ENCODE results near the gene ARCN1.
A peak's percentile ranks its signal among the peaks of the same experiment; 100 is the strongest.

ARCN1 gene

GRCh38 chr11:118633319-118633690 is 61.1 kb downstream of the ARCN1 start:
- no peak for ATAC-seq
- DNase-seq, result no peak
- Mint-ChIP-seq H3K27me3 (no peaks in the 10 kb centered on the region), H3K4me3 (no peak overlapping the region), H3K9me3 (no peaks in the 10 kb centered on the region), H3K27ac (peak overlapping the region in 1 of 2 donors; percentile 20), H3K4me1 (peaks cover 12% of the 10 kb centered on the region)

GRCh38 chr11:118633979-118634378 is 61.8 kb downstream of the ARCN1 start:
- DNase-seq (no peak), ATAC-seq (no peak)
- Mint-ChIP-seq H3K4me3 (no peak overlapping the region), H3K27ac (no peak overlapping the region), H3K27me3 (no peaks in the 10 kb centered on the region), H3K9me3 (no peaks in the 10 kb centered on the region), H3K4me1 (peaks cover 12% of the 10 kb centered on the region)

DNA sequence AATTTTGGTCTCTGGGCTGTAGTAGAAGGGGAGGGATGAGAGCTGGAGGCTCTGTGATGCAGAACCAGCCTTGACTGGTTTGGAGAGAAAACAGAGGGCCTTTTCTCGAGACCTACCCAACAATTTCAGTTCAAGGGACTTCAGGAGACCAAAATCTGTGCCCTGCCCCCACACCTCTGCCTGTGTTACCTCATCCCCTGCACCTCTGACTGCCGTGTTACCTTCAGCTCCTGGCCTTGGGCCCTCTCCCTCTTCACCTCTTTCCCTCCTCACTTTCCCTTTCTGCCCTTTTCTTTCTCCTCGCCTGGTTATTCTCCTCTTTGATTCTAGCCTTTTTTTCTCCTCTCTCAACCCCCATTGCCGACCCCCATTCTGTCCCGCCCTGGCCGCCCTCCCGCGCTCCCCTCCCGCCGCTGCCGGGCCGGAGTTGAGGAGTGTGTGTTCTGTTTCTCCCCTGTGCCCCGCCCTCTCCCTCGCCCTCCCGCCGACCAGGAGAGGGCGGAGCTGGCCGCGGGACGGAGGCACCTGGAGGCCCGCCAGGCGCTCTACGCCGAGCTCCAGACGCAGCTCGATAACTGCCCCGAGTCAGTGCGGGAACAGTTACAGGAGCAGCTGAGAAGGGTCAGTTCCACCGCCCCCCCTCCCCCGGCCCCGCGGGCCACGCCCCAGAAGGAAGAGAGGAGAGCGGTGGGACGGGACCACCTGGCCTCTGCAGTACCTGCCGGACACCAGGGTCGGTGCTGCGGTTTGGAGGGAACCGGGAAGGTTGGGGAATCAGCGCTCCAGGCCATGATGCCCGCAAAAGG is 62.4 kb downstream of the ARCN1 start:
- H3K27me3 Mint-ChIP-seq, result no peaks in the 10 kb centered on the region
- peak; percentile 65 for ATAC-seq
- peak overlapping the region; percentile 3 to 23 for H3K4me3 Mint-ChIP-seq
- peaks cover 12% of the 10 kb centered on the region for H3K4me1 Mint-ChIP-seq
- H3K9me3 Mint-ChIP-seq, result no peaks in the 10 kb centered on the region
- H3K27ac Mint-ChIP-seq, result peak overlapping the region in 1 of 2 donors; percentile 16
- no peak for DNase-seq

DNA sequence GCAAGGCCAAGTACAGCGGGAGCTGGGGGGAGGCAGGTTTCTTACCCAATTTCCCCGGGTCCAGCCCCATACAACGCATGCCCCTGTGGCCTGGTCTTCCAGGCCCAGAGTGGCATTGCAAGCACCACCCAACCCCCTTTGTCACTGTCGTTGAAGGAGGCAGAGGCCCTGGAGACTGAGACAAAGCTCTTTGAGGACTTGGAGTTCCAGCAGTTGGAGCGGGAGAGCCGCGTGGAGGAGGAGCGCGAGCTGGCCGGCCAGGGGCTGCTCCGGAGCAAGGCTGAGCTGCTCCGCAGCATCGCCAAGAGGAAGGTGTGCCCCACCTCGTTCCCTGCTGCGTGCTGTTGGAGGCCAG is 63.0 kb downstream of the ARCN1 start:
- Mint-ChIP-seq H3K27me3 (no peaks in the 10 kb centered on the region), H3K4me3 (no peak overlapping the region), H3K9me3 (no peaks in the 10 kb centered on the region), H3K4me1 (peaks cover 12% of the 10 kb centered on the region), H3K27ac (no peak overlapping the region)
- no peak for DNase-seq
- ATAC-seq, result no peak

DNA sequence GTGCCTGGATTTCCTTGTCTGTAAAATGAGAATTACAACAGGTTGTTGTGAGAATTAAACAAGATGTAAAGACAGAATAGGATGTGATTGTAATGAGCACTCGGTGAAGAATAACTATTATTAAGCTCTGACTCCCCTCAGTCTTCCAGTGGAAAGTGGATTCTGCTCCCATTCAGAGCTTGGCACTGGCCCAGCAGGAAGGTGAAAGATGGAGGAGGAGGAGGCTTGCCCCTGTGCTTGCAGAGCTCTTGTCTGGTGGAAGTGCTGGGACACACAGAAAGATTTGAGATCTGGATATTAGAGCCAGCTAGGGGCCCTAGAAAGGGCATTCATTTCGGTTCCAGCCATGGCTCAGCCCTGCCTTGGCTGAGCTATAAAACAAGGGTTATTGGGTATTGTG is 63.4 kb downstream of the ARCN1 start:
- no peak overlapping the region for H3K4me3 Mint-ChIP-seq
- no peak for DNase-seq
- H3K4me1 Mint-ChIP-seq, result peaks cover 9% of the 10 kb centered on the region
- no peaks in the 10 kb centered on the region for H3K27me3 Mint-ChIP-seq
- H3K27ac Mint-ChIP-seq, result peak overlapping the region in 1 of 2 donors; percentile 56
- no peak for ATAC-seq
- no peaks in the 10 kb centered on the region for H3K9me3 Mint-ChIP-seq

- ATAC-seq (no peak), DNase-seq (no peak)
- Mint-ChIP-seq H3K27ac (no peak overlapping the region), H3K9me3 (no peaks in the 10 kb centered on the region), H3K4me3 (no peak overlapping the region), H3K4me1 (peaks cover 8% of the 10 kb centered on the region), H3K27me3 (no peaks in the 10 kb centered on the region)
Observed at GRCh38 chr11:118636569-118637290, 64.5 kb downstream of the ARCN1 start.

- ATAC-seq, result no peak
- H3K9me3 Mint-ChIP-seq, result no peaks in the 10 kb centered on the region
- no peak for DNase-seq
- H3K4me1 Mint-ChIP-seq, result peaks cover 8% of the 10 kb centered on the region
- no peak overlapping the region for H3K4me3 Mint-ChIP-seq
- no peaks in the 10 kb centered on the region for H3K27me3 Mint-ChIP-seq
- no peak overlapping the region for H3K27ac Mint-ChIP-seq
Observed at GRCh38 chr11:118638726-118639125, 66.5 kb downstream of the ARCN1 start.

DNA sequence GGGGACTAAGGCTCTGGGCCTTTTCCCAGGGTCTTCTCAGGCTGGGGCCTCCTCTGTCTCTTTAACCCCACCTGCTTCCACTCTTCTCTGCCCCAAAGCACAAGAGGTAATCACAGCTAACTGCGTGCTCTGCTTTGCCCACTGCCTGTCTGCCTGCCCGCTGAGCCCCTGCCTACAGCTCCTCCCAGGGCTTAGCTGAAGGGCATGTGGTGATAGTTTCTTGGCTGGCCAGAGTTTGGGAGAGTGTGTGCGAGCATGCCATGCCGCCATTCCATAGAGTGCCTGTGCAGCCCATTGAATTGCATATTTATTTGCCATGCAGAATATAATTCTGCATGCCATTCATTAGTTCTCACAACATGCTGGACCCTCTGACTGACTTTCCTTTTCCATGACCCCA is 67.7 kb downstream of the ARCN1 start:
- Mint-ChIP-seq H3K9me3 (no peaks in the 10 kb centered on the region), H3K27me3 (no peaks in the 10 kb centered on the region), H3K4me3 (no peak overlapping the region), H3K27ac (no peak overlapping the region), H3K4me1 (no peaks in the 10 kb centered on the region)
- DNase-seq (no peak), ATAC-seq (no peak)

DNA sequence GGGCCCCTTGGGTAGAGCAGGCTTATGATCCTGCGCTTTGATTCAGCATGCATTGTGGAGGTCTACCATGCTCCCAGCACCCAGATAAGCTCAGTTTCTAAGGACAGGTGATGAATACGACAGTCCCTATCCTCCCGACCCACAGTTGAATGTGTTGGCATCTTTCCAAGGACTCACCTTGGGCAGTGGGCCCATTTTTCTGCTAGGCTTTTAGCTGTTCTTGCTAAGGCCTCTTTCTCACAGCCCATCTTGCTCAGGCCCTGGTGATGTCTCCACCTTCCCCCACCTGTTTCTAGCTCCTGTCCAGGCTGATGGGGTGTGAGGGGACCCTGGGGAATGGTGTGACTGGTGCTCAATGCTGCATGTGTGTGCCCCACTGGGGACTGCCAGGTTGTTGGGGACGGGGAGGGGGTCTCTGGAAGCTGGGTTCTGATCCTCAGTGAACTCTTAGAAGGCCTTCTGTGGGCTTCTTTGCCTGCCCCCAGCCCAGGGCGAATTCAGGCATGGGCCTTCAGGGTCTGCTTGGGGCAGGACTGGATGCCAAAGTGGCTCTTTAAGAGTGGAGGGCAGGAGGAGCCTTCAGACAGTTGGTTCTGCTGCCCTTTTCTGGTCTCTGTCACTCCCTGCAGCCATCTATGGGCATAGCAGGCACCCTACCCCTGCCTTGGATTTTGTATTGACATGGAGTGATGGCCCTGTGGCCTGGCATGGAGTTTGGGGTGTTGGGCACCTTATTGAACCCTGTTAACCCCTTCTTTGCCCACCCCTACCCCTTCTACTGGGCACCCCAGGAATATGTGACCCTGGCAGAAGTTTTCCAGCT is 68.3 kb downstream of the ARCN1 start:
- no peak for ATAC-seq
- H3K4me3 Mint-ChIP-seq, result no peak overlapping the region
- no peak for DNase-seq
- H3K4me1 Mint-ChIP-seq, result no peaks in the 10 kb centered on the region
- no peaks in the 10 kb centered on the region for H3K27me3 Mint-ChIP-seq
- H3K27ac Mint-ChIP-seq, result no peak overlapping the region
- no peaks in the 10 kb centered on the region for H3K9me3 Mint-ChIP-seq

DNA sequence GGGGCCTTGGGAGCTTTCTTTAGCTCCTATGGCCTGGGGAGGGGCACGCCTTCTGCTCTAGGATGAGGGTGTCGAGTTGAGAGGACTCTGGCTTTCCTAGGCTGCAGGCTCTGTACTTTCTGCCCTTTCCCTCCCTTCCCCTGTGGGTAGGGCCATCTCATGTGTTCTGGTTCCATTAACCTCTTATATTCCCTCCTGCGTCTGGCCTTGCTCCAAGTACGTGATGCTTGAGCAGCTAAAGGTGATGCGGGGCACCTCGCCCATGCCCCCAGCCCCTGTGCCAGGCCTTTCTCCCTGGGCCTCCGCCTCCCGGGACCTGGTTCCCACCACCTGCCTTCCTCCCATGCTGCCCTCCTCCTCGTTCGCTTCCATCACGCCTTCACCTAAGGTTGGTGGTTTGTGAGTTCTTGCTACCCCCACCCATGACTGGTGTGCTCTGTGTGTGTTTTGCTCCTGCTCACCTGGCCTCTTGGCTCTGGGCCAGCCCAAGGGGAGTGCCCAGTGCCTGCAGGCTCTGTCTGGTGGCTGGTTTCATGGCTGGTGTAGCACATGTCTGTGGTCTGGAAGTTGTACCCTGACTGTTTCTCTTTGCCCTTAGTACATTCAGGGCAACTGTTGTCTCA is 69.3 kb downstream of the ARCN1 start:
- no peak for DNase-seq
- no peaks in the 10 kb centered on the region for H3K4me1 Mint-ChIP-seq
- no peaks in the 10 kb centered on the region for H3K9me3 Mint-ChIP-seq
- H3K27me3 Mint-ChIP-seq, result no peaks in the 10 kb centered on the region
- H3K27ac Mint-ChIP-seq, result no peak overlapping the region
- H3K4me3 Mint-ChIP-seq, result no peak overlapping the region
- ATAC-seq, result no peak

DNA sequence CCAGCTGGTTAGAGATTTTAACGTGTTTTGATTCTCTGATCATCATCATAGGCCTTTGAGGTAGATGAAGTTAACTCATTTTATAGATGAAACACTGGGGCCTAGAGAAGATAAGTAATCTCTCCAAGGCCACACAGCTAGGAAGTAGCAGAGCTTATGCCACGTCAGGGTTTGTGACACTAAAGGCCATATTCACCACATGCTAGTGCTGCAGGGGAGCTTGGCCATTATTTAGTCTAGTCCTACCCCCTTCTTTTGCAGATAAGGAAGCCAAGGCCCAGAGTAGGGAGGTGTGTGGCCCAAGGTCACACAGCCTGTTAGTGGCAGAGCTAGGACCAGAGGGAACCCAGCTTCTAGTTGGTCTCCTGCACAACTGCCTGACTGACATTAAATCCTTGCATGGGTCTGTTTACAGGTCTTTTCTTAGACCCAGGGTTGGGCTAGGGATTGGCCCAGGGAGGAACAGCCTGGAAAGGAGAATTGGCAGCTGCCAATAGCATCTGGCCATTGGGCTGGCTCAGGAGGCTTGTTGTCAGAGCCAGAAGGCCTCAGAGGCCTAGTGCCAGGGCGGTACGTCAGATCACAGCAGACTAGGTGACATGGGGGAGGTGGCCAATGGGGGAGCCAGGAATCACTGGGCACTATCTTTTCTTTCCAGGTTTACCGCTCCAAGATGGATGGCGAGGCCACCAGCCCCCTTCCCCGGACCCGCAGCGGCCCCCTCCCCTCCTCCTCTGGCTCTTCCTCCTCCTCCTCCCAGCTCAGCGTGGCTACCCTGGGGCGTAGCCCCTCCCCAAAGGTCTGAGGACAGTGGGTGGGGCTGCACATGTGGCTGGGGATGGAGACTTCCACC is 71.2 kb downstream of the ARCN1 start:
- DNase-seq (no peak), ATAC-seq (no peak)
- no peaks in the 10 kb centered on the region for H3K9me3 Mint-ChIP-seq
- no peaks in the 10 kb centered on the region for H3K4me1 Mint-ChIP-seq
- no peaks in the 10 kb centered on the region for H3K27me3 Mint-ChIP-seq
- H3K4me3 Mint-ChIP-seq, result no peak overlapping the region
- H3K27ac Mint-ChIP-seq, result peak overlapping the region in 1 of 2 donors; percentile 37

- DNase-seq, result no peak
- H3K4me1 Mint-ChIP-seq, result no peaks in the 10 kb centered on the region
- H3K9me3 Mint-ChIP-seq, result no peaks in the 10 kb centered on the region
- no peaks in the 10 kb centered on the region for H3K27me3 Mint-ChIP-seq
- no peak overlapping the region for H3K27ac Mint-ChIP-seq
- ATAC-seq, result no peak
- no peak overlapping the region for H3K4me3 Mint-ChIP-seq
Observed at GRCh38 chr11:118643995-118644345, 71.8 kb downstream of the ARCN1 start.

DNA sequence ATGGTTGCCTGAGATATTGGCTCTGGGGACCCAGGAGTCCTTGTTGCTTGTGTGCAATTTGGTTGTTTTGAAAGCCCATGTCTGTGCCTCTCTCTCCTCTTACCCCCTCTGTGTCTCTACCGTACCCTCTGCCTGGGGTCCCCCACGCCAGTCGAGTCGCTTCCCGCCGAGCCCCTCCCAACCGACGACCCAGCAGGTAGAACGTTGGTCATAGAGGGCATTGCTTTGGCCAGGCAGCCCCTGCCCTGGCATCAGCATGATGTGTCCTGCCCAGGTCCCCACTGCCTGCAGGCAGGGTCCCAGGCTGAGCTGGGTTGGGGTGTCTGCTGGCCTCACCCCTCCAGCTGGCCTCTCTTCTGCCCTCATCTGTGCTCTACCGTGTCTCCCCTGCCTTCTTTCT is 72.3 kb downstream of the ARCN1 start:
- no peaks in the 10 kb centered on the region for H3K9me3 Mint-ChIP-seq
- H3K27me3 Mint-ChIP-seq, result no peaks in the 10 kb centered on the region
- no peak for ATAC-seq
- H3K27ac Mint-ChIP-seq, result peak overlapping the region in 1 of 2 donors; percentile 37
- no peak for DNase-seq
- no peaks in the 10 kb centered on the region for H3K4me1 Mint-ChIP-seq
- no peak overlapping the region for H3K4me3 Mint-ChIP-seq

DNA sequence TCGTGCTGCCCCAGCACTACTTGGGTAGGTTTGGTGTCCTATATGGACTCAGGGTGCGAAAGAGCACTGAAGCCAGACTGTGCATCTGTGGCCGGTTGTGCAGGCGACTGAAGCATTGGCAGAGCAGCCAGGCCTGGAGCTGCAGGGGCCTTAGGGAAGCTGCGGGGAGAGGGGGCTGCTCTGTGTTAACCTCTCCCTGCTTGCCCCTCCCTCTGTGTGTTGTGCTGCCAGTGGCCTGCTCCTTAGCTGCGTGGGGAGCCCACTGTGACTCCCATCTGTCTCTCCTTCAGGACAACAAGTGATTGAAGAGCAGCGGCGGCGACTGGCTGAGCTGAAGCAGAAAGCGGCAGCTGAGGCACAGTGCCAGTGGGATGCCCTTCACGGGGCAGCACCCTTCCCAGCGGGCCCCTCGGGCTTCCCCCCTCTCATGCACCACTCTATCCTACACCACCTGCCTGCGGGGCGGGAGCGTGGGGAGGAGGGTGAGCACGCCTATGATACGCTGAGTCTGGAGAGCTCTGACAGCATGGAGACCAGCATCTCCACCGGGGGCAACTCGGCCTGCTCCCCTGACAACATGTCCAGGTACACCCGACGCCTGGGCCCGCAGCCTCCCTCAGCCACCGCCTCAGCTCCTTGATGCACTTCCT is 73.0 kb downstream of the ARCN1 start:
- Mint-ChIP-seq H3K9me3 (no peaks in the 10 kb centered on the region), H3K27me3 (no peaks in the 10 kb centered on the region), H3K27ac (peak overlapping the region in 1 of 2 donors; percentile 9), H3K4me3 (no peak overlapping the region), H3K4me1 (no peaks in the 10 kb centered on the region)
- no peak for ATAC-seq
- DNase-seq, result no peak
